ENCODE data around the gene ALPK3. TPM values are rescaled to one million over a fixed set of nuclear protein-coding genes. Genes with fewer than 3 reads are reported as not detected.

ALPK3 gene
- total RNA-seq, 1 donor from 2014 or later = 2.5 TPM

DNA sequence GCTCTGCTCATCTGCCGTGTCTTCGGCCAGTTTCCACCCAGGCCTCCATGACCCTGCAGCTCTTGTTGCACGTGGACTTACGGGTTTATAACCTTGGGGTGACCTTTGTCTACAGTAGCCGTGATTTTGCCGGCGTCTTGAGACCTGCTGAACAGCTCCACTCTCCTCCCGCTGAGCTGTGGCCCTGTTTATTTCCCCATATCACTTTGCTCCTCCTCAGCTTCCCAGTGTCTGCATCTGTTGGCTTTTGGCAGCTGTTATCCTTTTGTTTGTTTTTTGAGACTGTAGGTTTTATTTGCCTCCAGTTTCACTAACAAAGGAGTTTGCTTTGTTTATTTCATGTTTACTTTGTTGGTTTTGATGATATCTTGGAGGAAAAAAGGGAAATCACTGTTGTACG is 38.0 kb downstream of the ALPK3 start:
- no peaks in the 10 kb centered on the region for H3K4me1 ChIP-seq
- DNase-seq (ENCODE audit: extremely low spot score in 2 of 2) = no peak
- TF ChIP-seq POLR2AphosphoS5 (IDR thresholded peaks at IDR 0.05; ENCODE audit: insufficient read depth in 1 of 2, low read depth in 1 of 2) (no peak), POLR2A (IDR thresholded peaks at IDR 0.05) (no peak)
- TF ChIP-seq, protein P1, sequence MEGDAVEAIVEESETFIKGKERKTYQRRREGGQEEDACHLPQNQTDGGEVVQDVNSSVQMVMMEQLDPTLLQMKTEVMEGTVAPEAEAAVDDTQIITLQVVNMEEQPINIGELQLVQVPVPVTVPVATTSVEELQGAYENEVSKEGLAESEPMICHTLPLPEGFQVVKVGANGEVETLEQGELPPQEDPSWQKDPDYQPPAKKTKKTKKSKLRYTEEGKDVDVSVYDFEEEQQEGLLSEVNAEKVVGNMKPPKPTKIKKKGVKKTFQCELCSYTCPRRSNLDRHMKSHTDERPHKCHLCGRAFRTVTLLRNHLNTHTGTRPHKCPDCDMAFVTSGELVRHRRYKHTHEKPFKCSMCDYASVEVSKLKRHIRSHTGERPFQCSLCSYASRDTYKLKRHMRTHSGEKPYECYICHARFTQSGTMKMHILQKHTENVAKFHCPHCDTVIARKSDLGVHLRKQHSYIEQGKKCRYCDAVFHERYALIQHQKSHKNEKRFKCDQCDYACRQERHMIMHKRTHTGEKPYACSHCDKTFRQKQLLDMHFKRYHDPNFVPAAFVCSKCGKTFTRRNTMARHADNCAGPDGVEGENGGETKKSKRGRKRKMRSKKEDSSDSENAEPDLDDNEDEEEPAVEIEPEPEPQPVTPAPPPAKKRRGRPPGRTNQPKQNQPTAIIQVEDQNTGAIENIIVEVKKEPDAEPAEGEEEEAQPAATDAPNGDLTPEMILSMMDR (IDR thresholded peaks at IDR 0.05) = no peak
- no peak overlapping the region for H3K4me3 ChIP-seq
- no peaks in the 10 kb centered on the region for H3K27me3 ChIP-seq
- no peaks in the 10 kb centered on the region for H3K36me3 ChIP-seq
- H3K27ac ChIP-seq = no peak overlapping the region
- H3K9me3 ChIP-seq = no peaks in the 10 kb centered on the region
- intact Hi-C loops (cut with DNase I) = no loop called here

- no peaks in the 10 kb centered on the region for H3K9me3 ChIP-seq
- no peak for TF ChIP-seq POLR2AphosphoS5 (IDR thresholded peaks at IDR 0.05; ENCODE audit: insufficient read depth in 1 of 2, low read depth in 1 of 2)
- TF ChIP-seq, protein P1 (IDR thresholded peaks at IDR 0.05) = no peak
- no peak for TF ChIP-seq POLR2A (IDR thresholded peaks at IDR 0.05)
- no peaks in the 10 kb centered on the region for H3K4me1 ChIP-seq
- intact Hi-C loops (cut with DNase I) = no loop called here
- no peaks in the 10 kb centered on the region for H3K27me3 ChIP-seq
- no peaks in the 10 kb centered on the region for H3K36me3 ChIP-seq
- no peak overlapping the region for H3K27ac ChIP-seq
- no peak for DNase-seq (ENCODE audit: extremely low spot score in 2 of 2)
- H3K4me3 ChIP-seq = no peak overlapping the region
Measured at GRCh38 chr15:84855765-84856164, 38.6 kb downstream of the ALPK3 start.

DNA sequence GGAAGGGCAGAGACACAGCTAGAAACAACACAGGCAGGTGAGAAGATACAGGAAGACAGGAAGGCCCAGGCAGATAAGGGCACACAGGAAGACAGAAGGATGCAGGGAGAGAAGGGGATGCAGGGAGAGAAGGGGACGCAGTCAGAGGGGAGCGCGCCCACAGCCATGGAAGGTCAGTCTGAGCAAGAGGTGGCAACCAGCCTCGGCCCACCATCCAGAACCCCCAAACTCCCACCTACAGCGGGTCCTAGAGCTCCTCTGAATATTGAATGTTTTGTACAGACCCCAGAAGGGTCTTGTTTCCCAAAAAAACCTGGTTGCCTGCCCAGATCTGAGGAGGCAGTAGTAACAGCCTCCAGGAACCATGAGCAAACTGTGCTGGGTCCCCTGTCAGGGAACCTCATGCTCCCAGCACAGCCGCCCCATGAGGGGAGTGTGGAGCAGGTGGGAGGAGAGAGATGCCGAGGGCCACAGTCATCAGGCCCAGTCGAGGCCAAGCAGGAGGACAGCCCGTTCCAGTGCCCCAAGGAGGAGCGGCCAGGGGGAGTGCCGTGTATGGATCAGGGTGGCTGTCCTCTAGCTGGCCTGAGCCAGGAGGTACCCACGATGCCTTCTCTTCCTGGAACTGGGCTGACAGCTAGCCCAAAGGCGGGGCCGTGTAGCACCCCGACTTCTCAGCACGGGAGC is 39.7 kb downstream of the ALPK3 start:
- no peaks in the 10 kb centered on the region for H3K4me1 ChIP-seq
- TF ChIP-seq POLR2A (IDR thresholded peaks at IDR 0.05) = no peak
- DNase-seq (ENCODE audit: extremely low spot score in 2 of 2) = no peak
- no peak overlapping the region for H3K27ac ChIP-seq
- H3K36me3 ChIP-seq = no peaks in the 10 kb centered on the region
- H3K9me3 ChIP-seq = no peaks in the 10 kb centered on the region
- no peaks in the 10 kb centered on the region for H3K27me3 ChIP-seq
- intact Hi-C loops (cut with DNase I) = no loop called here
- no peak overlapping the region for H3K4me3 ChIP-seq

DNA sequence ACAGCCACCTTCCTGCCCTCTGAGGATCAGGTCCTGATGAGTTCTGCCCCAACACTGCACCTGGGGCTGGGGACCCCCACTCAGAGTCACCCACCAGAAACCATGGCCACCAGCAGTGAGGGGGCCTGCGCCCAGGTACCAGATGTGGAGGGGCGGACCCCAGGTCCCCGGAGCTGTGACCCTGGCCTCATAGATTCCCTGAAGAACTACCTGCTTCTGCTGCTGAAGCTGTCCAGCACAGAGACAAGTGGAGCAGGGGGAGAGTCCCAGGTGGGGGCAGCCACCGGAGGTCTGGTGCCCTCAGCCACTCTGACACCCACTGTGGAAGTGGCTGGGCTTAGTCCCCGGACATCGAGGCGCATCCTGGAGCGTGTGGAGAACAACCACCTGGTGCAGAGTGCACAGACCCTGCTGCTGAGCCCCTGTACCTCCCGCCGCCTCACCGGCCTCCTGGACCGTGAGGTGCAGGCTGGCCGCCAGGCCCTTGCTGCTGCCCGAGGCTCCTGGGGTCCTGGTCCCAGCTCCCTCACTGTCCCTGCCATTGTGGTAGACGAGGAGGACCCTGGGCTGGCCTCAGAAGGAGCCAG is 40.4 kb downstream of the ALPK3 start:
- H3K36me3 ChIP-seq = no peaks in the 10 kb centered on the region
- TF ChIP-seq, protein P1 (IDR thresholded peaks at IDR 0.05) = no peak
- no peak for TF ChIP-seq POLR2A (IDR thresholded peaks at IDR 0.05)
- TF ChIP-seq POLR2AphosphoS5 (IDR thresholded peaks at IDR 0.05; ENCODE audit: insufficient read depth in 1 of 2, low read depth in 1 of 2) = no peak
- no peaks in the 10 kb centered on the region for H3K4me1 ChIP-seq
- no peaks in the 10 kb centered on the region for H3K27me3 ChIP-seq
- H3K4me3 ChIP-seq = no peak overlapping the region
- H3K9me3 ChIP-seq = no peaks in the 10 kb centered on the region
- intact Hi-C loops (cut with DNase I) = no loop called here
- DNase-seq (ENCODE audit: extremely low spot score in 2 of 2) = no peak
- H3K27ac ChIP-seq = no peak overlapping the region

- TF ChIP-seq, protein P1 (IDR thresholded peaks at IDR 0.05) = no peak
- TF ChIP-seq POLR2A (IDR thresholded peaks at IDR 0.05) = no peak
- no peak for TF ChIP-seq POLR2AphosphoS5 (IDR thresholded peaks at IDR 0.05; ENCODE audit: insufficient read depth in 1 of 2, low read depth in 1 of 2)
- intact Hi-C loops (cut with DNase I) = no loop called here
- H3K4me3 ChIP-seq = no peak overlapping the region
- H3K9me3 ChIP-seq = no peaks in the 10 kb centered on the region
- no peaks in the 10 kb centered on the region for H3K36me3 ChIP-seq
- peaks cover 1% of the 10 kb centered on the region for H3K4me1 ChIP-seq
- H3K27me3 ChIP-seq = no peaks in the 10 kb centered on the region
- DNase-seq (ENCODE audit: extremely low spot score in 2 of 2) = no peak
- no peak overlapping the region for H3K27ac ChIP-seq
Measured at GRCh38 chr15:84858231-84858630, 41.1 kb downstream of the ALPK3 start.
